ENCODE data around the gene B4GALT4.

DNA sequence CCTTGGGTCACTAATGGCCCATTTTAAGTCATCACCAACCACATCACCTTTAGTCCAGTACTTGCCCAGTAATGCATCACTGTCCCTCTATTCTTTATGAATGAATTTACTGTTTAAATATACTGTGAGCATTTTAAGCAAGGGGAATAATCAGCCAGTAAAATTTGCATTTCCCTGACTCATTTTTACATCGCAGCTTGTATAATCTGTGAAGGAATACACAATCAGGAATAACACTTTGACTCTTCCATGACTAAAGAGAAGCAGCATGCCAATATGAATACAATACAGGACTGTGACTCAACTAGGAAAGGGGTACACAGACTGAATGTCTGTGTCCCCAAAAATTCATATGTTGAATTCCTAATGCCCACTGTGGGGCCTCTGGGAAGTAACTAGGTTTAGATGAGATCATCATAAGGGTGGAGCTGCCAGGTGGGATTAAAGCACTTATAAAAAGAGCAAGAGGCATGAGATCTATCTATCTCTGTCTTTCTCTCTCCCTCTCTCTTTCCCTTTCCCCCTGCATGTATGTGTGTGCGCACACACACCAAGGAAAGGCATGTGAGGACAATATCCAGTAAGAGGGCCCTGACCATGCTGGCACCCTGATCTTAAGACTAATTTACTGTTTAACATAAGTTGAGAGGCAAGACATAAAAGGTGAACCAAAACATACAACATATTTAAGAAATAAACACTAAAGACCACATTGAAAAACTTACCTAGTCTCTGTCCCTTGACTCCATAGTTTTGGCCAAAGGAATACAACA, 12.1 kb downstream of the B4GALT4 start:
- TF ChIP-seq, protein P1, sequence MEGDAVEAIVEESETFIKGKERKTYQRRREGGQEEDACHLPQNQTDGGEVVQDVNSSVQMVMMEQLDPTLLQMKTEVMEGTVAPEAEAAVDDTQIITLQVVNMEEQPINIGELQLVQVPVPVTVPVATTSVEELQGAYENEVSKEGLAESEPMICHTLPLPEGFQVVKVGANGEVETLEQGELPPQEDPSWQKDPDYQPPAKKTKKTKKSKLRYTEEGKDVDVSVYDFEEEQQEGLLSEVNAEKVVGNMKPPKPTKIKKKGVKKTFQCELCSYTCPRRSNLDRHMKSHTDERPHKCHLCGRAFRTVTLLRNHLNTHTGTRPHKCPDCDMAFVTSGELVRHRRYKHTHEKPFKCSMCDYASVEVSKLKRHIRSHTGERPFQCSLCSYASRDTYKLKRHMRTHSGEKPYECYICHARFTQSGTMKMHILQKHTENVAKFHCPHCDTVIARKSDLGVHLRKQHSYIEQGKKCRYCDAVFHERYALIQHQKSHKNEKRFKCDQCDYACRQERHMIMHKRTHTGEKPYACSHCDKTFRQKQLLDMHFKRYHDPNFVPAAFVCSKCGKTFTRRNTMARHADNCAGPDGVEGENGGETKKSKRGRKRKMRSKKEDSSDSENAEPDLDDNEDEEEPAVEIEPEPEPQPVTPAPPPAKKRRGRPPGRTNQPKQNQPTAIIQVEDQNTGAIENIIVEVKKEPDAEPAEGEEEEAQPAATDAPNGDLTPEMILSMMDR (conservative IDR thresholded peaks at IDR 0.05 in 1 of 2, IDR thresholded peaks at IDR 0.05 in 1 of 2; ENCODE audit: extremely low read depth in 1 of 2, insufficient read depth in 1 of 2, low read depth in 1 of 2, low read length in 2 of 2): no peak
- no peak for TF ChIP-seq EZH2 (IDR thresholded peaks at IDR 0.05; ENCODE audit: borderline replicate concordance, low read length)
